ENCODE measurements around the gene HTT-AS.

The HTT-AS gene

DNA sequence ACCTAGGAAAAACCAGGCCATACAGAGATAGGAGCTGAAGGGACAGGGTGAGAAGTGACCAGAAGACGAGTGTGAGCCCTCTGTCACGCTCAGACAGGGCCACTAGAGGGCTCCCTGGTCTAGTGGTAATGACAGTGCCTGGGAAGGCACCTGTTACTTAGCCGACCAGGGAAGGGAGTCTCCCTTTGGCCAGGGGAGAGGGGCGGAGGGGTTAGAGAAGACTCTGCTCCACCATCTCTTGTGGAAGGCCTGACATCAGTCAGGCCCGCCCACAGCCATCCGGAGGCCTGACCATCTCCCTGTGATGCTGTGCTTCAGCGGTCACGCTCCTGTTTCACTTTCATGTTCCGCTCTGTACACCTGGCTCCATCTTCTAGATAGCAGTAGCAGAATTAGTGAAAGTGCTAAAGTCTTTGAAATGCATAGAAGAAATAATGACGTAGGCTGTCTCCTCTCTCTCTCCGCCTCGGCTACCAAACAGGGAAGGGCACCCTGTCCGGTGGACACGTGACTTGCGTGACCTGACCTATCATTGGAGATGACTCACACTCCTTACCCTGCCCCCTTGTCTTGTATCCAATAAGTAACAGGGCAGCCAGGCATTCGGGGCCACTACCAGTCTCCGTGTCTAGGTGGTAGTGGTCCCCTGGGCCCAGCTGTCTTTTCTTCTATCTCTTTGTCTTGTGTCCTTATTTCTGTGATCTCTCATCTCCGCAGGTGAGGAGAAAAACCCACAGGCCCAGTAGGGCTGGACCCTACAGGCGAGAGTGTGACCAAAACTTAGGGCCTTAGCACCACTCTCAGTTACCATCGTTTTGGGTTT, 26.7 kb downstream of the HTT-AS start:
- DNase-seq = peak; percentile 36

DNA sequence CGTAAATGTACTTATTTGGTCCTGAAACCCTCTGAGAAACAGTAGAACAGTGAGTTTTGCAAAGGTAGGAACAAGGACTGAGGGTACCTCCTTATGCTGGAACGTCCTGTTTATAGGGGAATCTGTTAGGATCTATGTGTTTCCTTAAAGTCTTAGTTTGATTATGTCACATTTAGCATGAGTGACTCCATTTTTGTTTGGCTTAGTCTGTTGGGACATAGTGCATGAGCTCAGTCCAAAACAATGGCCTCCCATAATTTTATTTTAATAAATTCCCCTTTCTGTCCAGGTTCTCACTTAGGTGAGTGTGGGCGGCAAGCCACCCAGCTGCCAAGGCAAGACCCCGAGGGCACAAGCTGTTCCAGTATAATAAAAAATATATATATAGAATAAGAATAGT, 27.7 kb downstream of the HTT-AS start:
- no peak for DNase-seq

DNA sequence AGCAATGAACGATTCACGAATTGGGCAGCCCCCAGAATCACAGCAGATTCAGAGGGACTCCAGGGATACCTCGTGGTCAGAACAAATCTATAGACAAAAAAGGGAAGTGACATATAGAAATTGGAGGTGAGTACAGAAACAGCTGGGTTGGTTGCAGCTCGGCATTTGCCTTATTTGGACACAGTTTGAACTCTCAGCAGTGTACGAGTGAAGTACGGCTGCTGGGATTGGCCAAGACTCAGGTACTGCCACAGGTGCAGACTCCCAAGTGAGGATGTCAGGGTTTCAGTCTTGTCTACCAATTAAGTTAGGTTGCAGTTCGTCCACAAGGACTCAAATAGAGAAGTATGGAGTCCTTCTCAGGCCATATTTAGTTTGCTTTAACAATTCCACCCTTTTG, 28.2 kb downstream of the HTT-AS start:
- no peak for DNase-seq

DNA sequence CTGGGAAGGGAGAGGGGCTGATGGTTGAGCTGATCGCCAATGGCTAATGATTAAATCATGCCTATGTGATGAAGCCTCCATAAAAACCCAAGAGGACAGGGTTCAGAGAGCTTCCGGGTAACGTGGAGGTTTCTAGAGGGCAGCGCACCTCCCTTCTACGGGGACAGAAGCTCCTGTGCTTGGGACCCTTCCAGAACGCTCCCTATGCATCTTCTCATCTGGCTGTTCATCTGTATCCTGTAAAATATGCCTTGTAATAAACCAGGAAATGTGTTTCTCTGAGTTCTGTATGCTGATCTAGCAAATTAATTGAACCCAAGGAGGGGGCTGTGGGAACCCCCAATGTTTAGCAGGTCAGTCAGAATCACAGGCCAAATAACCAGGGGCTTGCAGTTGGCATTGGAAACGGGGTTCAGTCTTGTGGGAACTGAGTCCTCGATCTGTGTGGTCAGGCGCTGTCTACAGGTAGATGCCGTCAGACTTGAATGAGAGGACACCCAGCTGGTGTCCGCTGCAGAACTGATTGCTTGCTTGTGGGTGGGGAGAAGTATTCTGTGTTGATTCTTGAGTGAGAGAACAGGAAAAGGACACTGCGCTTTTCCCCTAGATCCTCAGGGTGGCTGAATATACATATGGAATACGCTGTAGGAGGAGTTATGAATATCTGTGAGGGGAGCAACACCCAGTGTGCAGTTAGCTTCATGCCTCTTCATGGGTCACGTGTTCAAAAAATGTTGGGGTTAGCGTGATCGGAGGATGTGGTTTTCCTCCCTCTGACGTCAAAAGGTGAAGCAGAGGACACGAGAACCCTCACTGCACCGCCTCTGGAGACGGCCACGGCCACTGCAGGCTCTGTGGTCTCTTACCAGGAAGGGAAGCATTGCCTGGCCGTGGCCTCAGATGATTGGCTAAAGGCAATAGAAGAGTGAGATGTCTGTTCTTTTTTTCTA, 29.2 kb downstream of the HTT-AS start:
- no peak for DNase-seq

DNA sequence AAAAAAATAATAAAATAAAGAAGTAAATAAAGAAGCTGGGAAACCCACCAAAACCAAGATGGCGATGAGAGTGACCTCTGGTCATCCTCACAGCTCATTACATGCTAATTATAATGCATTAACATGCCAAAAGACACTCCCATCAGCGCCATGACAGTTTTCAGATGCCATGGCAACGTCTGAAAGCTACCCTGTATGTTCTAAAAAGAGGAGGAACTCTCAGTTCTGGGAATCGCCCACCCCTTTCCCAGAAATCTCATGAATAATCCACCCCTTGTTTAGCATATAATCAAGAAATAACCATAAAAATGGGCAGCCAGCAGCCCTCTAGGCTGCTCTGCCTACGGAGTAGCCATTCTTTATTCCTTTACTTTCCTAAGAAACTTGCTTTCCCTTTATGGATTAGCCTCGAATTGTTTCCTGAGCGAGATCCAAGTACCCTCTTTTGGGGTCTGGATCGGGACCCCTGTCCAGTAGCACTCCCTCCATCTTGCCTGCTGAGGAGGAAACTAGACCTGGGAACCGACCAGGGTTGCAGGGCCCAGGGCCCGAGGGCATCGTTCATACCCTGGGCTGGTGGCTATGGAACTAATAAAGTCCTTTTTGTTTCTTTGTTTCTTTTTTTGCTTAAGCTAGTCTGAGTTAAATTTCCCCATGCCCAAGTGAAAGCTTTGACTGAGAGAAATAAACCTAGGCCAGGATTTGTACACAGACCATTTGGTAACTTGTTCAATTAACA, 30.9 kb downstream of the HTT-AS start:
- DNase-seq = no peak

DNA sequence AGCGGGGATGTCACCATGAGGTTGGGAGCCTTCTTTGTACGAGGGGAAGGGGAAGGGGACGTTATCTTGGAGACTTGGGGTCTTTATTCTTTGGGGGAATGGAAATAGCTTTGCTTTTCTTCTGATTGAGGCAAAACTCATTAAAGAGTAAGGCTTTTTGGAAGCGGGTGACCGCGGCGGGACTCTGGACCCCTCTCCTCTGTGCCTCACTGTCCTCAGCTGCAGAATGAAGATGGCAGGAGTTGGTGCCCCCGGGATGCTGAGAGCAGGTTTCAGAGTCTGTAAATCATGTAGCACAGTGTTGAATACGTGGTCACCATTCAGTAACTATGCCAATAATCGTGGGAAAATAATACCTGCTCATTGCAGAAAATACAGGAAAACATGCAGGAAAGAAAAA, 32.1 kb downstream of the HTT-AS start:
- DNase-seq = no peak

DNA sequence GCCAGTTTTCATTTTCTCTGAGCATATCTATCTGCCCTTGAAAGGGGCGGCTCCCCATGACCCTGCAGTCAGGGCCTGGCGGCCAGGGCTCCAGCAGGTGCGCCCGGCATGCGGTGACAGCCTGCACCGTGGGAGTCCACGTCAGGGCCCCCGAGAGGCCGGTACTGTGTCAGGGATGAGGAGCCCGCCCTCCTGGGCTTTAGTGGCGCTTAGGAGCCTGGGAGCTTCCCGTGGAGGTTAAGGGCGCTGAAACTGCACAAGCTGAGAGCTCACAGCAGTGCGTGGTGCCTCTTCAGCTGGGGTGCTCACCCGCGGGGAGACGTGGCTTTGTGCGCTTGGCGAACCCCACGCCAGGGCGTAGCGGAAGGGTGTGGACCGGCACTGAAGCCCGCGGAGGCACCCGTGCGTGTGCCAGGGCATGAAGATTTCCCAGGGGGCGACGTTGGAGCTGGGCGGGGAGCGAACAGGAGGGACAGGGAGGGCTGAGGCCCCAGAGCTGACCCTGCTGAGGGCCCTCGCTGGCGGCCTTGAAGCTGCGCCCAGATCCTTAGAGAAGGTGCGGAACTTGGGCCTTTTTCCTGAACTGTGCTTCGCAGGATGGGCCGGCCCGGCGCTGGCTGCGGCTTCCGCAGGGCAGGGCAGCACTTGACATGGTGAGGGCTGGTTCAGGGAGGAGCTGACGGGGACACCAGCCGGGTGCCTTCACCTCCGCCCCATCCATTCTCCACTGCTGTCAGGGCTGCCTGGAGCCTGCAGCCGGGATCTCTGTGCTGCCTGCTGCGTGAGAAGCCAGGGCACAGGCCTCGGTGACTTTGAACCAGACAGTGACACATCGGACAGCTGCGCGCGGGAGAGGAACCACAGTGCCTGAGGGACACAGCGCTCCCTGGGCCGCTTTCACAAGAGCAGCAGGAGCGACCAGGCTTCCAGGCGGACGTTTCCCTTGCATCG, 32.9 kb downstream of the HTT-AS start:
- DNase-seq = no peak

DNA sequence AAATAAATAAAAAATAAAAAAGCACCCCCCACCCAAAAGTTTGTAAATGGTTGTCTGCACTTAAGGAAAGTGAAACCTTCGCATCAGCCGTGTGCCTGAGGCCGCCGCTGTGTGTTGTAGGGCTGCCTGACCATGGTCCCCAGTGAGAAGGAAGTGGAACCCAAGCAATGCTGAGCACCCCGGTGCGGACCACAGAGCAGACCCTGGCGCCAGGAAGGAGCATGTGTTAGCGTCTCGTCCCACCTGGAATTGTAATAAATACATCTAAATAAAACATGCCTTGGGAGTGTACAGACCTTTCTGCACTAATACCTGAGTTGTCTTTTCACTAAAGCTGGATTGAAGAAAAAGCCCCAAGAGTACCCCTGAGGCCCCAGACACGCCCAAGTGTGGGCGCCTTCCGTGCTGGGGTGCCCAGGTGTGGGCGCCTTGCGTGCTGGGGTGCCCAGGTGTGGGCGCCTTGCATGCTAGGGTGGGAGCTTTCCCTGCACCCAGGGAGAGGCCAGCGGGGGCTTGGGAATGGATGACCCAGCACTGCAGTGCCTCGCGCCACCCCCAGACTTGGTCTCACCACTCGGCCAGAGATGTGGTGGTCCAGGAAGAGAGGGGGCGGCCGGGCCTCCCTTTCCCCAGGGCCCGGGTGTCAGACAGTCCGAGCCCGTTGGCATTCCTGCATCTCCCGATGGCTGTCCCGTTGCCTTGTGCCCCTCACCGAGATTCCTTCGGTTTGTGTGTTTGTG, 33.7 kb downstream of the HTT-AS start:
- DNase-seq = no peak

DNA sequence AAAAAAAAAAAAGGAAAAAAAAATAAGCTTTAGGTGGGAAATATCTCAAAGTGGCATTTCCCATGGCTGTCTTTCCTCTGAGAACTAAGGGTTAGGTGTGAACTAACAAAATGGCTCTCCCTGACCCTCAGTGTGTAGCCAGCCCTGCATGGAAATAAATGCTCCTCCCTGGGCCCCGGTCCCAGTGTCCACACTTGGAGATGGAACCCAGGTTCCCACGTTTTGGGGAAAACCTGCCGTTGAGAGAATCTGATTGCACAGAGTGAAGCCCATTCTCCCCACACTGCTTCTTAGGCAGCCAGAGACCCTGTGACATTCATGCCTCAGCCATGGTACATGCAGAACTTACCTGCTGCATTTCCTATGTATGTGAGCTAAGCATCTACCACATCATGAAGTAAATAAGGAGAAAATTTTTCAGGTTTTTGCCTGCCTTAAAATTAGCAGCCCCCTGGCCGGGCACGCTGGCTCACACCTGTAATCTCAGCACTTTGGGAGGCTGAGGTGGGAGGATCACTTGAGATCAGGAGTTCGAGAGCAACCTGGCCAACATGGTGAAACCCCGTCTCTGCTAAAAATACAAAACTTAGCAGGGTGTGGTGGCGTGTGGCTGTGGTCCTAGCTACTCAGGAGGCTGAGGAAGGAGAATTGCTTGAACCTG, 34.5 kb downstream of the HTT-AS start:
- DNase-seq = no peak

DNA sequence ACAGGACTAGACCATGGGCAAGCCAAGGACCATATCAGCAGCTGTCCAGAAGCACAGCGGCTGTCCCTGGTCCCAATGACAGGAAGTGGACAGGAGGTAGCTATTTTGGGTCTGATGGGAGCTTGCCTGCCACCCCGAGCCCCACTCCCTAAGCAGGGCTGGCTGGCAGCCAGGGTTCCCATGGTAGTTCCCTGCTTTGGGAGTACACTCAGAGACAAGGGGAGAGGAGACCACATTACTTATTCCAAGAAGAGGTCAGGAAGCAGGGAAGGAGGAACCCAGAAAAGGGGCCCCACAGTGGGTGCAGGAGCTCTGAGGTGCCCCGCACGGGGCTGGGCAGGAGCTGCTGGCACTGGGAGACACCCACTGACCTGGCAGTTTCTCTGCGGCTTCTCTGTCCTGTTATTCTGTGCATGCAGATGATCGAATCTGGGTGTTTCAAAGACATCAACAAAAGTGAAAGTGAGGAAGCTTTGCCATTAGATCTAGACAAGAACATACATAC, 36.3 kb downstream of the HTT-AS start:
- no peak for DNase-seq

DNA sequence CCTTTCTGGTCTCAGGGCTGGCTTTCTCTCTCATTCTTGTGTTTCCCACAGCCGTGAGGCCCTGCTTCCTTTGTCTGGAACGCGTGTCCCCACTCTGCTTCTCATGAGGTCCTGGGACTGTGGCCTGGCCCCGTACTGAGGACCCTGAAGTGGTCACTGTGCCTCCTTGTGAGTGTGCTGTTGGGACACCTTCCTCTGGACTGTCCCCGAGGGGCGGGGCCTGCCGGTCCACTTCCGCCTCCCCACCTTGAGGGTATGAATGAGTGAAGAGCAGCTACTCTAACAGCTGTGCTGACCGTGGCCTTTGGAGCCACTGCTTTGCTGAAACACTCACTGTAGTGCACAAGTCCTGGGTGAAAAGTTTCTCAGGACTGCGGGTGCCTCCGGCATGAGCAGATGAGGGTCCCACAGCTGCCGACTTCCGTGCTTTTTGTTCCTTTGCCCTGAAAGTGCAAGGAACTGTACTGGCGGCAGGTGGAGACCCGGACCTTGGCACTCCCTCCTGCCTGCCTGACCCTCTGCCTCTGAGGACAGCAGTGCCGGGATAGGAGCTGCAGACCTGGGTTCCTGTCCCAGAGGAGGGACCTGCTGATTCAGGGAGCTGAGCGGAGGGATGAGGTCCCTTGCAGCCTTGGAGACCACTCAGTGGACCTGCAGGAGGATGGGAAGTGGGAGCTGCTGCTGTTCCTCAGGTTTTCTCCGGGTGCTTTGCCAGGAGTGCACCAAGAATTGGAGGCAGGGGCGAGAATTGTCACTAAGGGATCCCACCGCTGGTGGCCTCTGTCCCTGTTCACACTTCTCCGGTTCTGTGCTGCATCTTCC, 38.0 kb downstream of the HTT-AS start:
- DNase-seq = no peak

DNA sequence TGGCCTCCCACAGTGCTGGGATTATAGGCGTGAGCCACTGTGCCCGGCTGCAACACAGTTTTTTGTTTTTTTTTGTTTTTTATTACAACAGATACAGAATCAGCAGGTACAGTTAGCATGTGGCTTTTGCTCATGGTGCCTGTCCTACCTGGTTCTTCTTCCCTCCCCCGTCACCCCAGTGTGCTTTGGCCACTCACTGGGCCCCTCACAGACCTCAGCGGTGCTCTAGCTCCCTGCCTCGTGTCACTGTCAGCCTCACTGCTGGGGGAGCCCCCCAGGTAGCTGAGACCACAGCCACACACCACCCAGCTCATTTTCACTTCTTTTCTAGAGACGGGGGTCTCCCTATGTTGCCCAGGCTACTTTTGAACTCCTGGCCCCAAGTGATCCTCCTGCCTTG, 38.7 kb downstream of the HTT-AS start:
- no peak for DNase-seq

DNA sequence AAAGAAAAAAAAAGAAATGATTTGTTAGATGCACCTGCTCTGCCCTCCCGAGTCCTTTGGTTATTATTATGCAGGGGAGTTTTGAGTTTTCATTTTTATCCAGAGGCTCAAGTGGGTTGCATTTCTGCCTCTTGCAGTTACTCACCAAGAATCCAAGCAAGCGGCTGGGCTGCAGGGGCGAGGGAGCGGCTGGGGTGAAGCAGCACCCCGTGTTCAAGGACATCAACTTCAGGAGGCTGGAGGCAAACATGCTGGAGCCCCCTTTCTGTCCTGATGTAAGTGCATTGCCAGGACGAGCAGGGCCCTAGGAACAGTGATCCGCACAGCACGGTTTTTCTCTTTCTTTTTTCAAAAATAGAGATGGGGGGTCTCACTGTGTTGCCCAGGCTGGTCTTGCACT, 39.1 kb downstream of the HTT-AS start:
- no peak for DNase-seq

DNA sequence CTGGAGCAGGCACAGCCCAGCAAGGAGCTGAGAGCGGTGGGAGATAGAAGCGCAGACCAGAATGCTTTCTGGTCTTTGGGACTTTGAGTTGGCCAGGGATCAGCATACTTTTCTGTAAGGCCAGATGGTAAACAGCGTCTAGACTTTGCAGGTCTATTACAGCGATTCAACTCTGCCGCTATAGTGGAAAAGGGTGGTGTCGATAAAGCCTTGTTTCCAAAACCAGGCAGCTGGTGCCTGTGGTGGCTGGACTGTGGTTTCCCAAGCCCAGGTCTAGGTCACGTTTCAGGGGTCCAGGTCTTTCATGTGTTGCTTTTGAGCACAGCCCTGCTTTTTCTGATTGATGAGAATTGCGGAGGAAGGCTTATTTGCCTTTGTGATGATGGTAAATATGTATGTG, 40.1 kb downstream of the HTT-AS start:
- no peak for DNase-seq

DNA sequence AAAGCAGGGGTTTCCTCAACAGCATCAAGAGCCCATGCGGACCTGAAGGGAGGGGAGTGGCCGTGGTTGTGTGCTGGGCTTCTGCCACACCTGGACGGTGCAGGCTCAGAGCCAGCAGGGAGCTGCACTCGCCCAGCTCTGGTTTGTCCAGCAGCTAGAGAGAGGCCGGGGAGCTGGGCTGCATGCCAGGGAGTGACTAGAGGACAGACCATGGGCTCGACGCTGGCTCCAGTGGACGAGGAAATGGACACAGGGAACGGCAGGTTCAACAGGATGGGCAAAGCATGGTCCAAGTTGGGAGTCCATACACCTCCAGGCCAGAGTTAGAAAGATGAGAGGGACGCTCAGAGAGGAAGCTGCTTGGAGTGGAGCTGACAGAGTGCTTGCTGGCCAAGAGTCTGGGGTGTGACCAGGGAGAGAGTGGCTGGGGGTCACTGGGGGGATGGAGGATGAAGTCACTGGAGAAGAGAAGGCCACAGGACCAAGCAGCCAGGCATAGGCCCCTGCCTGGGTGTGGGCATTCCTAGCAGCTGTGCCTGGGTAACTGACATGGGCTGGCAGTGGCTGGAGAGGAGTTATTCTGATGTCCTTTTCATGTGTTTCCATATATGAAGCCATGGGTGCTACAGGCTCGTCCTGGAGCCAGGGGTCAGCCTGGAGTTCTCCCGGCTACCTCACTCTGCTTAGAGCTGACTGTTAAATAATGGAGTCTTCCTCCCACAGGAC, 42.8 kb downstream of the HTT-AS start:
- no peak for DNase-seq

DNA sequence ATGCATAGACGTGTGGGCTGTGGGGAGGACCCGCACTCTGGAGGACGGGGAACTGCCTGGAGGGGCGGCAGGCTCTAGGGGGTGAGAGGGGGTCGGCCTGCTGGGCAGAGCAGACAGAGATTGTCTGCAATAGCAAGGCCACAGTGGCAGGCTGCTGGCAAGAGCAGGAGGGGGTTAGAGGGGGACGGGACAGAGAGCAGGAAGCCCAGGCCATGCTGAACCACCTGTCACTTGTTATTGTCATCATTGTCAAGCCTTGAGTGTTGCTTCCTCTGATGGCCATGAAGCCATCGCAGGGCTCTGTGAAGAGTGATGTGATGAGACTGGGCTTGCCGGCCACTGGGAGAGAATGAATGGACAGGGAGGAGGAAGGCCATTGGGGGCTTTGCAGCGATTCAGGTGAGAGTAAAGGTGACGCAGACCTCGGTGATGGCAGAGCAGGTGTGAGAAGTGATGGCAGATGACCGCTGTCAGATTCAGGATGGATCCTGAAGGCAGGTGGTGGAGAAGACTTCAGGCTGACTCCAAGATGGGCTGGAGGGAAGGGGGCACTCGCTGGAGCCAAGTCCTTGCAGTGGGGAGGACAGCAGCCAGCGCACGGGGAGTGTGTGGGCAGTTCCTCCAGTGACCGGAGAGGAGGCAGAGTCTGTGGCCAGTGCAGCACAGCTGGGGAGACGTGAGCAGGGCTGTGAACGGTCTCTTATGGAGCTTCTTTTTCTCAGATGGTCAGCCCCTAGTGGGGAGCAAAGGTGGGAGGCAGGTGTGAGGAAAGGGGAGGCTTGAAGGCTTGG, 43.6 kb downstream of the HTT-AS start:
- no peak for DNase-seq

DNA sequence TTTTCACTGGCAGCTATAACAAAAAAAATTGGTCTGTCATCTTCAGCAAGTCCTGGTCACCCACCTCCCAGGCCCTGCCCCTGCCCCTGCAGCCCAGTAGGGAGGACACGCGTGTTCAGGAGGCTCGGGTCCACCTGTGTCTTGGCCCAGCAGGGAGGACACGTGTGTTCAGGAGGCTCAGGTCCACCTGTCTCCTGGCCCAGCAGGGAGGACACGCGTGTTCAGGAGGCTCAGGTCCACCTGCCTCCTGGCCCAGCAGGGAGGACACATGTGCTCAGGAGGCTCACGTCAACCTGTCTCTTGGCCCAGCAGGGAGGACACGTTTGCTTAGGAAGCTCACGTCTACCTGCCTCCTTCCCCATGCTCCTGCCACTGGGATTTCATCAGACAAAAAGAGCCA, 44.9 kb downstream of the HTT-AS start:
- DNase-seq = no peak

DNA sequence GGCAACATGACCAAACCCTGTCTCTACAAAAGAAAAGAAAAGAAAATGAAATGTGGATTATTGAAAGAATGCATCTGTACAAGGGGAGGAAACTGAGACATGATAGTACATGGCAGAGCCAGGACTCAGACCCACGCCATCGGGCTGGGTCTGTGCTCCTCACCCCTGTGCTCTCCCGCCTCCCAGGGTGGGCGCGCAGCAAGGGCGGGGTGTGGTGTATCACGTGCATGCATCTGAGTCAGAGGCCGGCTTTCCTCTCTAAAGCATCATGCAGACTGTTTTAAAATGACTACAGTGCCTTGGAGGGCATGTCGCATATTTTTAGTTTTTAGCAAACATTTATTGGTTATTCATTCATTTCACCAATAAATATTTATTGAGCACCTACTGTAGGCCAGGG, 47.8 kb downstream of the HTT-AS start:
- DNase-seq = no peak

Data from NK-92 treated with Interleukin-12 subunit alpha and Interleukin-12 subunit beta, amount 100 ng/mL, for 24 hours (cell line).